A673 (cell line): ENCODE results near the gene SPATS2.

Experiments
- CTCF ChIP-seq: fragments of 300-800, 200-600 bp; sonication (generic); conservative IDR thresholded peaks from 2 replicates; pipeline ENCODE4 v1.5.1; 2017; ENCODE audit warnings: low read depth, mild to moderate bottlenecking, antibody characterized with exemption, low read length, moderate library complexity, mixed read lengths
- EZH2 ChIP-seq: fragments of 200-600 bp; sonication (generic); IDR thresholded peaks from 2 replicates; pipeline ENCODE4 v1.6.1; 2017; ENCODE audit warnings: borderline replicate concordance, low read depth, mild to moderate bottlenecking, mixed read lengths, antibody characterized with exemption, low read length; ENCODE audit not compliant: poor library complexity, severe bottlenecking

DNA sequence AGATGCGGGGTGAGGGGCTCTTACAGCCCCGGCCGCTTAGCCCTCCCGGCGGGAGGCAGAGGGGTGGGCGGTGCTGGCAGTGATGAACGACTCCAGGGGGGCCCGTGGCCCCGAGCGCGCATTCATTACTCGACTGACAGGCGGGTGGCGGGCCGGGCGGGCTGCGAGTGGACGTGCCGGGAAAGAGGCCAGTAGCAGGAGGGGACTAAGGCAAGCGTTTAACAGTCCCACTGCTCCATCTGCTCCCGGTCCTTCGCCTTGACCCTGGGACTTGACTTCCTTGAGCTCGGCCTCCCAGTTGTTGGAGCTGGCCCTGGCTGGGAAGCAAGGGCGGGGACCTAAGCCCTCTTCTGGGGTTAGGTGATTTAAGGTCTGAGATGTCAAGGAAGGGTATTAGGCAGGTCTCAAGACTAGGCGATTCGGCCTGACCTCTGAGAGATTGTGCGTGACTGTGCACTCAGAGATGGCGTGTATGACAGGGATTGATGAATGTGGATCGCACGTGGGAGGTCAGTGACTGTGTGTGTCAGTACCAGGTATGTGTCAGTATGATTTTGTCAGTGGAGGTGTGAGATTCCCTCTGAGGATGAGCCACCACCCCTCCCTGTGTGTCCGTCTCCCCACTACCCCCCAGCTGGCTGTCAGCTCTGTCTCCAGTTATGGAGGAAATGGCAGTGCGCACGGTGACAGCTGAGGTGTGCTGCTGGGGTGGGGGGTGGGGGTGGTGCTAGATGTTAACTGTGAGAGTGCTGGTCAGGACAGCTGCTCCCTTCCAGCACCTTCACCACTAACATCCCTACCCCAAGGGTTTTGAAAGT is 24.1 kb upstream of the SPATS2 start:
- TF ChIP-seq CTCF (no peak), EZH2 (no peak)
